ENCODE measurements around the gene GNPNAT1.

DNA sequence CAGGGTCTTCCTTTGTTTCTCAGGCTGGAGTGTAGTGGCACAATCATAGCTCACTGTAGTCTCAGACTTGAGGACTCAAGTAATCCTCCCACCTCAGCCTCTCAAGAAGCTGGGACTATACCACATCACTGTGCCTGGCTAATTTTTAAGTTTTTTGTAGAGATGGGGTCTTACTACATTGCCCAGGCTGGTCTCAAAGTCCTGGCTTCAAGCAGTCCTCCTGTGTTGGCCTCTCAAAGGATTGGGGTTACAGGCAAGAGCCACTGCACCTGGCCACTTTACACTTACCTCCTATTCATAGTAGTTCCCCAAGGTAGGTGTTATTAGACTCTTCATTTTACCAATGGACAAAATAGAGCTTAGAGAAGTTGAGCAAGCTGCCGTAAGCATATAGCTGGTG, 32.3 kb downstream of the GNPNAT1 start:
- TF ChIP-seq CTCF (IDR thresholded peaks at IDR 0.05) (no peak), POLR2A (IDR thresholded peaks at IDR 0.05) (no peak)
